ENCODE results near the gene PHF8. TPM values are rescaled to one million over a fixed set of nuclear protein-coding genes. Genes with fewer than 3 reads are reported as not detected.

Gene PHF8
- total RNA-seq, 2 donors from 2014 or later = 18.9 to 21.3 TPM

DNA sequence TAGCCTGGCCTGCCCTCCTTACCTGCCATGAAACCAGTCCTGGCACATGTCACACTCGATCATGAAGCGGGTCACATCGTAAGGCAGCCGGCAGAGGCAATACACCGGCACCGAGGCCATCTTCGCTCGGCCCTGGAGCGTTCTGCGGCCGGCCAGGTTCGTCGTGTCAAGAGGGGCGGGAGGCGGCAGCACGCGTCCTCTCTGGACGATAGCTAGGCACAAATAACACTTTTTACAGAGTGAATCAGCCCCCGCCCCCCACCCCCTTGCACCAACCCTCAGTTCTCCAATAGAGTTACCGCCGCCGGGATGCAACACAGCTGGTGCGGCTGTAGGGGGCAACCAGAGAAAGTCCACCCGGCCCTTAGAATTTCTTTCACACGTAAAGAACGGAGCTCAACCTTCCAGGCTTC is 1.7 kb downstream of the PHF8 start:
- peak; percentile 81 for DNase-seq (ENCODE audit: low spot score)
- intact Hi-C loops (cut with DNase I) = loop anchor here in 1 of 2 donors (10.0 kb wide), 1 partner anchor 402 kb away; the partner anchor contains the start of gene TSR2

GRCh38 chrX:54030329-54030728 is 13.9 kb downstream of the PHF8 start:
- intact Hi-C loops (cut with DNase I) = no loop called here
- no peak for DNase-seq (ENCODE audit: low spot score)

GRCh38 chrX:54029529-54030143 is 14.6 kb downstream of the PHF8 start:
- no peak for DNase-seq (ENCODE audit: low spot score)
- intact Hi-C loops (cut with DNase I) = no loop called here

DNA sequence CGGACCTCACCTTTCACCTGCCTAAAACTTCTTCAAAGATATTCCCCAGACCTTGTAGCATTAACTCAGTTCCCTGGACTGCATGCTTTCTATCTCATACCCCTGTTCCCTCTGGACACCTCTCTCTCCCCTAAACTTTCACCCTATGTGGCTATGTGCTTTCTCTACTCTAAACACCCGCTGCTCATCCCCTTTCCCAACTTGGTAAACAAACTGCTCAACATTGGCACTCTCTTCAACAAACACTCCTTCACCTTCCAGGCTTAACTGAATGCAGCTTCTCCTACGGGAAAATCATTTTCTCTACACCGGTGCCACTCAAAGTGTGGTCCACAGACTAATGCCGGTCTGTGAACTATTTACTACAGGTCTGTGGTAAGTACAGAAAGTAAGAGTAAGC is 19.9 kb downstream of the PHF8 start:
- intact Hi-C loops (cut with DNase I) = no loop called here
- DNase-seq (ENCODE audit: low spot score) = no peak

GRCh38 chrX:54012830-54013500 is 31.3 kb downstream of the PHF8 start:
- intact Hi-C loops (cut with DNase I) = no loop called here
- DNase-seq (ENCODE audit: low spot score) = no peak

GRCh38 chrX:54007682-54008081 is 36.6 kb downstream of the PHF8 start:
- intact Hi-C loops (cut with DNase I) = no loop called here
- DNase-seq (ENCODE audit: low spot score) = no peak

DNA sequence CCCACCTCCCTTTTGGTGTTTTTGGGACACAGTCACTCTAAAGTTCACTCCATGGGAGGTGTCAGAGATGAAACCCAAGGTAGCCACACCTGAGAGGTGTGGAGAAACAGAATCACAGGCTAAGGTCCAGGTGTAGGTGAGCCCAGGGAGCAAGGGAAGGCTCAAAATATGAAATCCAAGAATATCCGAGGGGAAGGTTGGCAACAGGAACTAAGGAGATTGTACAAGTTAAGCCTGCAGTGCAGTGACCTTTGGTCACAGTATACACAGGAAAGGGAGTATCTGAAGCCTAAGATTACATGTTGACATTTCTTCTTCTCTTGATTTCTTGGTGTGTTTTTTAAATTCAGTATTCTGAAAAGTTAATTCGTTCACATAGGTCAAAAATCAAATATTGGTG is 46.5 kb downstream of the PHF8 start:
- intact Hi-C loops (cut with DNase I) = no loop called here
- no peak for DNase-seq (ENCODE audit: low spot score)

DNA sequence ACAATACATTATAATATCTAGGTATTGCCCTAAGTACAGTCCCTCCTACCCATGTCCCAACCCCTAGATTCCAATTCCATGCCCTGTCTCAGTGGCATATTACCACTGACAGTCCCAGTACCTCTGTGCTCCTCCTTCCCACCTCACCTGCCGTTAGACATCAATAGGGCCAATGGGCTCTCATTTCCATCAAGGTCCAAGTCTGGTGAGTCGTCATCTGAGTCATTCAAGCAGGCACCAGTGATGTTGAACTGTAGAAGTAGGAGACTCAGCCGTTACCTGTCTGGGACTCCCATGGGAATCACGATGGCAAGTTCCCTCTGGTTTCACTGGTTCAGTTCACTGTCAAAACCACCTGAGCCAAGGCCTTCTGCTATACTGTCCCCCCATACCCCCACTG is 51.7 kb downstream of the PHF8 start:
- intact Hi-C loops (cut with DNase I) = no loop called here
- no peak for DNase-seq (ENCODE audit: low spot score)

GRCh38 chrX:53990171-53990570 is 54.1 kb downstream of the PHF8 start:
- no peak for DNase-seq (ENCODE audit: low spot score)
- intact Hi-C loops (cut with DNase I) = no loop called here

- intact Hi-C loops (cut with DNase I) = no loop called here
- DNase-seq (ENCODE audit: low spot score) = no peak
Measured at GRCh38 chrX:53984895-53985294, 59.4 kb downstream of the PHF8 start.

DNA sequence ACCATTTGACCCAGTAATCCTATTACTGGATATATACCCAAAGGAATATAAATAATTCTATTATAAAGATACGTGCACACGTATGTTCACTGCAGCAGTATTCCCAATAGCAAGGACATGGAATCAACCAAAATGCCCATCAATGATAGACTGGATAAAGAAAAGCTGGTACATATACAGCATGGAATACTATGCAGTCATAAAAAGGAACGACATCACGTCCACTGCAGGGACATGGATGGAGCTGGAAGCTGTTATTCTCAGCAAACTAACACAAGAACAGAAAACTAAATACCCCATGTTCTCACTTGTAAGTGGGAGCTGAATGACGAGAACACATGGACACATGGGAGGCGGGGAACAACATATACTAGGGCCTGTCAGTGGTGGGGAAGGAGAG is 69.7 kb downstream of the PHF8 start:
- intact Hi-C loops (cut with DNase I) = no loop called here
- no peak for DNase-seq (ENCODE audit: low spot score)

GRCh38 chrX:53969540-53969939 is 74.7 kb downstream of the PHF8 start:
- intact Hi-C loops (cut with DNase I) = no loop called here
- no peak for DNase-seq (ENCODE audit: low spot score)

DNA sequence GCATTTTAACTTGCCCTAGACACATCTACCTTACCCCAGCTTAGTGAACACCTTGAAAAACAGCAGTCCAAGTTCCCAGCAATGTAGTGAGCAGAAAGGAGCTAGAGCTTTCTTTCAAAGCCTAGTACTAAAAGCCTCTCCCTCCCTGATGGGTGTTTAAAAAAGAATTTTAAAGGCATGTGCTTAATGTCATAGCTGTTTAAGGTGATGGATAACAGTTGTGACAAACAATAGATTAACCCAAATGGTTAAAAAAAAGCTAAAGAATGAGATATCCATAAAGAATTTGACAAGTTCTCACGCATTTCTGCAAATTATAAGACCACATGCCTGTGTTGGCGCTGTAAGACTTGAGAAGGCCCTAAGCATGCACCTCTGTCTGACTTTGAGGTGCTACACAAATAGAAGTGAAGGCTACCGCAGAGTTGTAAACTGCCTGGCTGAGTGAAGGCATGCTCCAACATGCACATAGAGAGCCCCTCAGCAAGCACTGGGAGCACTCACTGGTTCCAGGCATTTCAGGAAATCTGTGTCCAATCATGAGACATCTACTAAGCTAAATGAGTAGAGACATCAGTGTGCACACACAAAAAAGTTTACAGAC is 94.0 kb downstream of the PHF8 start:
- intact Hi-C loops (cut with DNase I) = loop anchor here in 1 of 2 donors (5.0 kb wide), 1 partner anchor 1127 kb away; the partner anchor contains the start of gene PAGE2B
- no peak for DNase-seq (ENCODE audit: low spot score)

DNA sequence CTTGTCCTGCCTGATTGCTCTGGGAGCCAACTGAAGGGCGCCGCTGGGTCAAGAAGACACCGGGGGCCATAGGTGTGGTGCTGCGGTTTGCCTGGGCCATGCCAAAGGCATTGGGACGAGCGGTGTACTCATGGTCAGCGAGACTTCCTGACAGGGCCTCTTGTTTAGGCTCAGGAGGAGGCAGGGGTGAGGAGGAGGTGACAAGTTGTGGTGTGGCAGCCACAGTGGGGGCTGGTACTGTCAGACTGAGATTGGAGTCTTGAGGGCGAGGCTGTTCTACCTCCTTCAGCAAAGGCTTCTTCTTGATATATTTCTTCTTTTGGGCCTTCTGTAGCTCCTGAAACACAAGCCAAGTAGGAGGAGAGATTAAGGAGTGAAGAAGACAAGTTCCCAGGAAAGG is 104.1 kb downstream of the PHF8 start:
- DNase-seq (ENCODE audit: low spot score) = no peak
- intact Hi-C loops (cut with DNase I) = no loop called here

GRCh38 chrX:53939127-53939526 is 105.1 kb downstream of the PHF8 start:
- intact Hi-C loops (cut with DNase I) = no loop called here
- no peak for DNase-seq (ENCODE audit: low spot score)

- DNase-seq (ENCODE audit: low spot score) = no peak
- intact Hi-C loops (cut with DNase I) = no loop called here
Measured at GRCh38 chrX:53930515-53931380, 113.5 kb downstream of the PHF8 start.

DNA sequence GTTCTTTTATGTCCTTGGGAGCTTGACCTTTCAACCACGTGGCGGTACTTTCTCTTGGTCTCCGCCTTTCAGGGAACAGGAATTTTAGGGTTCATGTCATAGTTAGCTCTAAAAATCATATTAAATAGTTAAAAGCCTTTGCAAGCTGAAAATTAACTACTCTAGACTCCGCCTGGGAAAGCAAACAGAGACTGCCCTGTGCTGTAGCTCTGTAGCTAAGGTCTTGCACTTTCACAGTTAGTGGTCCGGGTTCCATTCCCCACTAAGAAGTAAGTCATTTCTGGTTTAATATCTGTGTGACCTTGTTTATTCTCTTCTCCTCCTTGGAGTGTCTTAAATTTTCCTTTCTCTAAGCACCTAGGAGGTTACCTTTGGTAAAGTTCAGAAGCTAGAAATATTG is 118.2 kb downstream of the PHF8 start:
- intact Hi-C loops (cut with DNase I) = no loop called here

DNA sequence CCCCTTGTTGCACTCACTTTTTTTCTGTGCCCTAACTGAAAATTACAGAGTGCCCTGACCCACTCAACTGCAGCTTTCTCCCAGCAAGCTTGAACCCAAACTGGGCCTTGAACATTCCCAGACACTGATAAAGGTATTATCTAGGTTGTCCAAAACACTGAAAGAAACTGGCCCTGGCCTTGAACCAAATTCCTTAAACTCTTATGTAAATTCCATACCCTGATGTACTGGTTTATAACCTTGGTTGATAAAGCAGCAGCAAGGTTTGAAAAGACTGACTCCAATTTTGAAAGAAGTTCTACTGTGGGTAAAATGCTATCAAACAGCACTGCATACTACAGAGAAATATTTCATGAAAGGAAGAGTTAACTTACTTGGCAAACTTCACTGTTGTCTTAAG is 125.6 kb downstream of the PHF8 start:
- intact Hi-C loops (cut with DNase I) = no loop called here
- DNase-seq (ENCODE audit: low spot score) = no peak

More for the DNA sequence above, 118.2 kb downstream of the PHF8 start:
- DNase-seq (ENCODE audit: low spot score) = no peak

DNA sequence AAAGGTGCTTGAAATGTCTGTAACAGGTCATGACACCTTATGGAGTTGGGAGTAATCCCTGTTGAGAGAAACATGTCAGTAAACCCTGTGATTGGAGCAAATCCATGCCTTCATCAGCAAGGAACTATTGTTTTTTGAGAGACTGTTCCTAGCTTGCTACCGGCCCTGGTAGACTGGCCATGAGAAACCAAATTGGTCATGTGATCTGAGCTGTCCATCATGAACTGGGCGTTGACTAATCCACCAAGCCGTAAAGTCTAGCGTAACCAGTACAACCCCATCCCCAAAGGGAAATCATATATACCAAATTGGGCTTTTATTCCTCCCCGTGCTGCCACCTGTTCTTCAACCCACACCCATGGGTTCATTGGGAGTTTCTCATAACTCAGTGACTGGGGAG is 143.7 kb downstream of the PHF8 start:
- intact Hi-C loops (cut with DNase I) = no loop called here

DNA sequence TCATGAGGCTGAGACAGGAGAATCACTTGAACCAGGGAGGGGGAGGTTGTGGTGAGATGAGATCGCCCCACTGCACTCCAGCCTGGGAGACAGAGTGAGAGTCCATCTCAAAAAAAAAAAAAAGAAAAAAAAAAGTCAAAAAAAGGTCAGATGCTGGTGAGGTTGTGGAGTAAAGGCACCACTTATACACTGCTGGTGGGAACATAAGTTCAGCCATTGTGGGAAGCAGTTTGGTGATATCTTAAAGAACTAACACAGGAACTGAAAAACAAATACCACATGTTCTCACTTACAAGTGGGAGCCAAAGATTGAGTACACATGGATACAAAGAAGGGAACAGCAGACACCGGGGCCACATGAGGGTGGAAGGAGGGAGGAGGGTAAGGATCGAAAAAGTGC is 149.0 kb downstream of the PHF8 start:
- intact Hi-C loops (cut with DNase I) = no loop called here
- DNase-seq (ENCODE audit: low spot score) = no peak

More for the DNA sequence above, 143.7 kb downstream of the PHF8 start:
- no peak for DNase-seq (ENCODE audit: low spot score)

Measured in posterior vena cava (tissue), 2 donors.